Panc1 (cell line): Measurements from ENCODE around the gene NSD1.

Experiments used
- CTCF ChIP-seq: fragments of 450-650 bp; IDR thresholded peaks from 2 replicates; pipeline ENCODE4 v1.5.1; 2017; ENCODE audit warnings: mild to moderate bottlenecking
- SIN3A ChIP-seq: IDR thresholded peaks from 2 replicates; pipeline ENCODE4 v1.6.1; 2012; ENCODE audit warnings: low read depth, mild to moderate bottlenecking, low read length, moderate library complexity, borderline replicate concordance; ENCODE audit not compliant: insufficient read depth

- TF ChIP-seq CTCF, result no peak
- TF ChIP-seq SIN3A, result no peak
These were observed 205.6 kb downstream of the NSD1 start for GRCh38 chr5:177339107-177339638.
